GM21381 (cell line): ENCODE data around the gene TNNI2.

Experiments
- ATAC-seq: cut with Tn5 transposase; IDR thresholded peaks from one replicate; pipeline ENCODE4 v1.9.1; 2021; ENCODE audit warnings: mild to moderate bottlenecking, moderate library complexity; ENCODE audit not compliant: unreplicated experiment

Gene TNNI2

DNA sequence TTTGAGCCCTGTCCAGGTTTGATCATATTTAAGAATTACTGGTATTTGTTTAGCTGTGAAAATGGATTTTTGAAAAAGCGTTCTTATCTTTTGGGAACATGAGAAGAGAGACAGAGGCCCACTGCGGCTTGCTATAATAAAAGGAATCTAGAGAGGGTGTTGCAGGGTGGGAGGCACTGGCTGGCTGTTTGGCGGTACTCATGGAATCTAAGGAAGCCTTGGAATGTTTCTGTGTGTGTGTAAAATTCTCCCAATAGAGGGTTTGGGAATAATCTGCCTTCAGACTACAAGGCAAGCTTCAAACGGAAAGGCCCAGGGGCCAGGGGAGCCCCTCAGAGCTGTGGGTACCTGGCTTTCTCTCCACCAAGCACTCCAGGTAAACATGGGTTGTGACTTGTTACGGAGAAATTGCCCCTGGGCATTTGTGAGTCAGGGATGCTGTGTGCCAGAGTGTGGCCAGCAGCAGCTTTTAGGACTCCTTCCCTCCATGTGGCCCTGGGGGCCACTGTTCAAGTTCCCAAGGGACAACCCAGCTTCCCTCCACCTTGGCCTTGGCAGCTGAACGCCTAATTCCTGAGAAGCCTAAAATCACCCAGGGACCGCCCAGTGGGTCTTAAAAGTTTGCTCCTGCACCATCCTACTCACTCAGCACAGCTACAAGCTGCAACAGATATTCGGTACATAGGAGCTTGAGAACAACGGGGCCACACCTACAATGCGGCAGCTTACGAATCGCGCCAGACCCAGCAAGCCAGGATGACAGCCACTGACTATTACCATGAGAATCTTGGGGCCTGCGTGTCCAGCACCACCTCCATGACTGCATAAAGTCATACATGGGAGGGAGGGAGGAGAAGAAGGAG lies 18.1 kb upstream of the TNNI2 start:
- no peak for ATAC-seq

DNA sequence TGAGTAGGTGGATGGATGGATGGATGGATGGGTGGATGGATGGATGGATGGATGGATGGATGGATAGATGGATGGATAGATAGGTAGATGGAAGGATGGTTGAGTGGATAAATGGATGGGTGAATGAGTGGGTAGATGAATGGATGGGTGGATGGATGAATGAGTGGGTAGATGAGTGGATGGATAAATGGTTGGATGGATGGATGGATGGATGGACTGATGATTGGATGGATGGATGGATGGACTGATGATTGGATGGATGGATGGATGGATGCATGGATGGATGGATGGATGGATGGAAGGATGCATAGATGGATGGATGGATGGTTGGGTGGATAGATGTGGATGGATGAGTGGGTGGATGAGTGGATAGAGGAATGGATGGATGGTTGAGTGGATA lies 17.2 kb upstream of the TNNI2 start:
- no peak for ATAC-seq

DNA sequence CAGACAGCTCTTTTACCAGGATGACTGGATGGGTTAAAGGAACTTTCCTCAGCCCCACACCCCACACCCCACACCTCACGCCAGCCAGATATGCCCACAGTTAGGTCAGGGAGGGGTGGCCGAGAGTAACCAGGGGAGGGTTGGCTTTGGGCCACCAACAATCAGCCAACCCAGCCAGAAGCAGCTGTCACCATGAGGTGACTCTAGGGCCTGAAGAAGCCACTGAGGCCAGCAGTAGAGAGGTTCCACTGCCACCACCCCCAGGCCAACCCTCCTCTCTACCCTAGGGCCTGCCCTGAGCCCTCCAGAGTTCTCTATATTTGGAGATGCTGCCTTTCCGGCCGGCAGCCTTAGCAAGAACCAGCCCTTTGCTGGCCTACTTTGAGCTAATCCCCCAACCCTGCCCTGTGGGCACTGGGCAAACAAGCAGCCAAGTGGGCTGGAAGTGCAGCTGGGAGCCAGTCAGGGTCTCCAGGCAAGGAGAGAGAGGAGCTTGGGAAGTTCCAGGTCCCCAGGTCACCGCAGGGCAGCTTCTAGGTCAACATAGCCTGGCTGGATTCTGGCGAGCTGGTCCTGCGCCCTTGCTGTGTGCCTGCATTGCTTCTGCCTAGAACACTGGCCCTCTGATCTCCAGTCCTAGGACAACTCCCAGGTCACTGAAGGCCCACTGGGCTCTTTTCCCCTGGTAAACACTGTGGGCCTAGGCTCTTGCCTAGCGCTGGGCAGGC lies 16.0 kb upstream of the TNNI2 start:
- no peak for ATAC-seq

DNA sequence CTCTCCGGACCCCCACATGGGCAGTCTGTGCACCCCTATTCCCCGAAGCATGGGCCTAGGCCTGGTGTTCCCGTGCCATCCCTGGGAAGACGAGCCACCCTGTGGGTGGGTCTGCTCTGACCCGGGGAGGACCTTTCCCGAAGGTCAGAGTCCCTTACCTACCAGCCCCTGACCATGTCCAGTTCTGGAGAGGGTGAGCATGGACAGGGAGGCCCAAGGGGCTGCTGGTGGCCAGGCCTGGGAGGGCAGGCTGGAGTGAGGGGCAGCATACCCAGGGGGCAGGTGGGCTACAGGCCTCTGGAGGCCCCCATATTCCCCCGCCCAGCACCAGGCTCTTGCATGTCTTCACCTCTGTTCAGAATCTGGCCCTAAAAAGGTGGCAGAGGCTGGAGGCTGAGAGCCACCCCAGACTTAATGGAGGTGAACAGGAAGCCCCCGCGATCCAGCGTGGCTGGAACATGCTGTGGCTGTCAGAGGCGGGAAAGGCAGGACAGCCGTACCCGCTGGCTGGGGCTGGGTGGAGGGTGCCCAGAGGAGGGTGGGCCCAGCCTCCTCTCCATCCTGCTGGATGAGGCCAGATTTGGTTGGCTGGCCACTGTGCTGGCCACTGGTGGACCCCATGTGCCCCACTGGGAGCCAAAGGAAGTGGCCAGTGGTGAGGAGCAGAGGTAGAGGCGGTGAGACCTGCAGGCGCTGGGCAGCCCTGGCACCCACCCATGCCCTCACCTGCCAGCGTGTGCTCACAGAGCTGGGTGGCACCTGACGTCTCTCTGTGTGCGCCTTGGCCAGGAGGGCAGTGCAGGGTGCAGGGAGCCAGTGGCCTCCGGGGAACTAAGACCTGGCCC lies 15.2 kb upstream of the TNNI2 start:
- no peak for ATAC-seq

DNA sequence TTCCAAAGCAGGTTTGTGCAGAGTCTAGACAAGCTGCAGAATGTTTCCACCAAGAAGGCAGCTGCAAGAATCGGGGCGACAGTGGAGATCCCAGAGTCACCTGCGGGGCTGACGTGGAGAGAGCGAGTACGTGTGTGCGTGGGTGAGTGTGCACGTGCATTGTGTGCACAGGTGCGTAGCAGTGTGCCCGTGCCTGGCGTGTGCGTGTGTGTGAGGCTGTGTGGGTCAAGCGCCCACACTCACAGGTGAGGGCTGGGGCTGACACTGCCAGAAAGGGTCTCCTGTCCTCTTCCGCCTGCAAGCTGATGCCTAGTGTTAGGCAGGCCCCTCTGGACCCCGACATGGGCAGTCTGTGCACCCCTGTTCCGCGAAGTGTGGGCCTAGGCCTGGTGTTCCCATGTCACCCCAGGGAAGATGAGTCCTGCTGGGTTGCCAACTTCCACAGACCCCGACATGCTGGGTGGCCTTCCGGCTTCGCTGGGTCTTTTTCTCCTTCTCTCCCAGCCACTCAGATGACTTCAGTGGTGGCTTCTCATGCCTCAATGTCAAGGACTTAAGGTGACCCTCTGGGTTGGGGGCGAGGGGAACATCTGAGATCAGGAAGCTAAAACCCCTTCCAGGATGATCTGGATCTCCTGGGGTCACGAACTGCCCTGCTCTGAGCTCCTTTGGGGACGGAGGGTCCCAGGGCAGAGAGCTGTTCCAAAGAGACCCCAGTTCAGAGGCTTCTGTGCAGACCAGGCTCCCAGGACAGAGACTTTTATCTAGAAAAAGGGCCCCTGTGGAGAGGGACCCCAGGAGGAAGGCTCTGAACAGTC lies 14.4 kb upstream of the TNNI2 start:
- no peak for ATAC-seq

DNA sequence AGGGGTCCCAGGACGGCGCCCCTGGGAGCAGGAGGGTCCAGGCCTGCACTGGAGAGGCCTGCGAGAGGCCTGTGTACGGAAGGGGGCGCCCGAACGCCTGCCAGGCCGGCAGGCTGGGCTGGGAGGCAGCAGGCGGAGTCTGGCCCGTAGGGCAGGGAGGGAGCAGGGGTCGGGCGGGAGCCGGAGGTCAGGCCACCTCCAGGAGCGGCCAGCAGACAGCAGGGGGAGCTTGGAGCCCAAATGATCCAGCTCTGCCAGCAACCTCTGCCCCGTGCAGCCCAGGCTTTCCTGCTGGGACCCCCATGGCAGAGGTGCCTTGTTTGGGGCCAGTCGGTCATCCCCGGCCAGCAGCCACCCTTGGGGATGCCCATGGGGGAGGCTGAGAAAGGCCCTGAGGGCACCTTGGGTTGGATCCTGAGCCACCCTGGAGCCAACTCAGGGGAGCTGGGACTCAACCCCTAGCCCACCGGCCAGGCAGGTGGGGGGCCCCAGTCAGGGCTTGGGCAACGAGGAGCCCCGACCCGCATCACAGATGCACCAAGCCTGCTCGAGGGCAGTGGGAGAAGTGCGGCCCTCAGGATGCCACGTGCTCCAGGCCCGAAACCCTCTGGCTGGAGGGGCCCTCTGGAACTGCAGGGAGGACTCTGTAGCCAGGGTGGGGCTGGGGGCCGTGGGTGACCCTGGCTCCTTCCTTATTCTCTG lies 13.6 kb upstream of the TNNI2 start:
- ATAC-seq = no peak

DNA sequence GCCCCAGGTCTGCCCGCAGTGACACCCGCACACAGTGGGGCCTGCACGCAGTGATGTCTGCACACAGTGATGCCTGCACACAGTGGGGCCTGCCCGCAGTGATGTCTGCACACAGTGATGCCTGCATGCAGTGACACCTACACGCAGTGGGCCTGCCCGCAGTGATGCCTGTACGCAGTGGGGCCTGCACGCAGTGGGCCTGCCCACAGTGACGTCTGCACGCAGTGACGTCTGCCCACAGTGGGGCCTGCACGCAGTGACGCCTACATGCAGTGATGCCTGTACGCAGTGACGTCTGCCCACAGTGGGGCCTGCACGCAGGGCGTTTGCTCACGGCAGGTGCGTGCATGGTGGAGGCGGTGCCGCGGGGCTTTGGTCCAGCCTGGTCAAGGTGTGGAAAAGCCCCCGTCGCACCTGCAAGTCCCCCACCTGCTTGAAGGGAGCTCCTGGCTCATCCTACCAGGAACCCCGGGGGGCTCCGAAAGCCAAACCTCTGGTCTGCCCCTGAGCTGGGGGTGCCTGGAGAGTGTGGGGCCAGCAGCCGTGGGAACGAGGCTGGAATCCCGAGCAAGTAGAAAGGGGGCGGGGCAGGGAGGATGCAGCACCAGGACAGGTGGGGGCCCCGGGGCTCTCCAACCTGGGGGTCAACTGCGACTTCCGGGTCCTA lies 12.9 kb upstream of the TNNI2 start:
- no peak for ATAC-seq

DNA sequence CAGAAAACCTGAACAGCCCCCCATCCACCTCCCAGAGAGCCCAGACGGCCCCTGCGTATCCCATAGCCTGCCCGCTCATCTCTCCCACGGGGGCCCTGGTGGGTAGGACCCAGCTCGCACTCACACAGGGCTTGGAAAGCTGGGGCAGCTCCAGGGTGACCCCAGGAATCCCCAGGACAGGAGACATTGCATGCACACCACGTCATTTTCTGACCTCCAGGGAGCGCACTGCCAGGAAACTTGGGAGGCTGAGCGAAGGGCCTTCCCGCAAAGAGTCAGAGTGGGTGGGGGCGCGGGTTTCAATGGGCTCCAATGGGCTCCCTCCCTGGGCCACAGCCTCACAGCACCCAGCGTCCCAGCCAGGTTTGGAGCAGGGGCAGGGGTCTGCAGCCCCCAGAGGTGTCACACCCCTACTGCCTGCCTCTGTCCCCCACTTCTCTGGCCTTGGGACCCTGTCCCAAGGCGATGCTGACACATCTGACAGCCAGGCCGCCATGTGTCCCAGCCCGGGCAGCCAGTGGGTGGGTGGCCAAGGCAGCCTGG lies 12.2 kb upstream of the TNNI2 start:
- ATAC-seq = no peak

DNA sequence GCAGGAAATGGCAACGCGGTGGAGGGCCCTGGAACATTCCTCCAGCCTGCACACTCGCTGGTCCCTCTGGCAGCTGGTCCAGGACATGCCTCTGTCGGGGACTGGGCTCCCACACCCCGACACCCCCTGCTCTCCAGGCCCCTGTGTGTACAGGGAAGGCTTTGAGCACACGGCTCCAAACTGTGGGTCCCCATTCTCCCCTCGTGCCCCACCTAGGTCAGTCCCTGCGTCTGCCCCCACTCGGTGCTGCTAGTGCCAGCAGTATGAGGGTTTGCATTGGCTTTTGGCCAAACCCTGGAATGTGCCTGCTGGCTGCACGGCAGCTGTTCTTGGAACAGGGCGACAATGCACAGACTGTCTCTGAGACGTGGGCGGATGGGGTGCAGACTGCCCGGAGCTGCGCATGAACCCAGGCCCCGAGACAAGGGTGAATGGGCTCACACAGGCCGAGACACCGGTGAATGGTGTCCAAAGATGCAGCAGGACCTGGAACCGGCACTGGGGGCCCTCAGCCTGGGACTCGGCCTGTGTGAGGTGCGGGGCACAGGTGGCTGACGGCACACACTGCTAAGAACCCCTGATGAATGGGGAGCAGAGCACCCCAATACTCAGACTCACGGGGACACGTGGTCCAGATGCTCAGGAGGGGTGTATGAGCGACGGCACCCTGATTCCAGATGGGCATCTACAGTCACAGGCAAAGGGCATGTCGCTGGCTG lies 11.5 kb upstream of the TNNI2 start:
- no peak for ATAC-seq

DNA sequence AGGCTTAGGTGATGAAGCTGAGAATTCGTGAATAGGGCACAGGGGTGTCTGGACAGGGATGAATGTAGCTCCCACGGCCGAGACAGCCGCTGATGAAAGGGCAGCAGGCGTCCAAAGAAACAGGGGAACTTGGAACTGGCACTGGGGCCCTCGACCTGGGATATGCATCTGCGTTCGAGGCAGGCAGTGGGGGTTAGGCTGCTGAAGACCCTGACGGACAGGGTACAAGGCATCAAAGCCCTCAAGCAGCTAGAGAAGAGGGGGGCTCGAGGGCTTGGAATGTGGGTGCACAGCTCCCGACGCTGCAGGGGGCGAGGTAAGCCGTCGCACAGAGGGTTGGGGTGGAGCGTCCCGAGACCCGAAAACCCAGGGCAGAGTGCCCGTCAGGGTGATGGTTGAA lies 10.8 kb upstream of the TNNI2 start:
- ATAC-seq = no peak

DNA sequence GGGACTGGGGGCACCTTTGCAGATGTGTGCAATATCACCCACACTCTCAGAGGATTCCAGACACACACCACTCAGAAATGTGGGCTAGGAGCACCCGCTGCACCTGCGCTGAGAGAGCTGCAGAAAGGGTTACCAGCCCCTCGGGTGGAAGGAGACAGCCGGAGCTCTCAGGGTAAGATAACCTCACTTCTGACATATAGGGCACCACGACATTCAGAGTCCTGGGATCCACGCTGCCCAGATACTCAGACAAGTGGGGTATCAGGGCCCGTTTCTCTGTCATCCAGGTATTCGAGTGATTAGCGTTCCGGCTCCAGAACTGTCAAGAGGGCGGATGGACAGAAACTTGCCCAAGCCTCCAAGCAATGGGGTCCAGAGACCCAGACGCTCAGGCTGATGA lies 10.2 kb upstream of the TNNI2 start:
- no peak for ATAC-seq

DNA sequence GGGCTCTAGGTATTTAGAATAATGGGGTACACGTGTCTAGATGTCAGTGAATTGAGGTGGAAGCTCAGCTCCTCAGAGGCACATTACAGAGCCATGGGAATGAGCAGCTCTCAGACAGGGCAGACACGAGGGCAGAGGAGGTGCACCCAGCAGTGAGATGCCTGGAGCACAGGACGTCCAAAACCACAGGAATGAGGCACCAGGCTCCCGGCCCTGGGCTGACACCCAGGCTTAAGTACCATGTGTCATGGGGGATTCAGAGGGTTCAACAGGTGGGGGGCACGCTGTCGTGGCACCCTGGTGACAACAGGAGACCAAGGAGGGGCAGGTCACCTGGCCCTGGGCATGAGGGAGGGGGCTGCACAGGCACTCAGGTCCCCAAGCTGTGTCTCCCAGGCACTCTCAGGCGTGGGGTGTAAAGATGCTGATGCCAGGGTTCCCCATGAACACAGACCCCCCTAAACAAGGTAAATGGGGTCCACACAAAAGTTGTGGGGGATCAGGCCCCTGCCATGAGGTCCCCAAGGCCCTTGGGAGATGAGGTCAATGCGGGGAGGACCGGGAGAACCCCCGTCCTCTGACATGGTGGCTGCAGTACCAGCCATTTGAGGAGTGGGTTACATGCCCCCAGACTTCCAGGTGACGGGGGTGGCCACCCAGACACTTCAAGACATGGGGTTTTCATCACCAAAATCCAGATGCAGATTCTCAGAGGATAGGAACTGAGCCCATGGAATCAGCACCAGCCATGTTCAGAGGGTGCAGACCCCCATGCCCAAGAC lies 9.6 kb upstream of the TNNI2 start:
- no peak for ATAC-seq

DNA sequence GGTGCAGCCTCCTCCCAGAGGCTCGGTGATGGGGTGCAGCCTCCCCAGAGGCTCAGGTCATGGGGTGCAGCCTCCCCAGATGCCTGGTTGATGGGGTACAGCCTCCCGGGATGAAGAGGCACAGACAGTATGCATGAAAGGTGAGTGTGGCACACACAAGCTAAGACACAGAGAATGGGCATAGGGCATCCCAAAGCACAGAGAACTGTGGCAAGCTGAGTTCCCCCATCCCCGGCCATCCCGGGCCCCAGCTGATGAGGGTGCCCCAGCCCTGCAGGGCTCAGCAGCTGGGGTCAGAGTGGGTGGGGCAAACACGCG lies 8.8 kb upstream of the TNNI2 start:
- no peak for ATAC-seq

DNA sequence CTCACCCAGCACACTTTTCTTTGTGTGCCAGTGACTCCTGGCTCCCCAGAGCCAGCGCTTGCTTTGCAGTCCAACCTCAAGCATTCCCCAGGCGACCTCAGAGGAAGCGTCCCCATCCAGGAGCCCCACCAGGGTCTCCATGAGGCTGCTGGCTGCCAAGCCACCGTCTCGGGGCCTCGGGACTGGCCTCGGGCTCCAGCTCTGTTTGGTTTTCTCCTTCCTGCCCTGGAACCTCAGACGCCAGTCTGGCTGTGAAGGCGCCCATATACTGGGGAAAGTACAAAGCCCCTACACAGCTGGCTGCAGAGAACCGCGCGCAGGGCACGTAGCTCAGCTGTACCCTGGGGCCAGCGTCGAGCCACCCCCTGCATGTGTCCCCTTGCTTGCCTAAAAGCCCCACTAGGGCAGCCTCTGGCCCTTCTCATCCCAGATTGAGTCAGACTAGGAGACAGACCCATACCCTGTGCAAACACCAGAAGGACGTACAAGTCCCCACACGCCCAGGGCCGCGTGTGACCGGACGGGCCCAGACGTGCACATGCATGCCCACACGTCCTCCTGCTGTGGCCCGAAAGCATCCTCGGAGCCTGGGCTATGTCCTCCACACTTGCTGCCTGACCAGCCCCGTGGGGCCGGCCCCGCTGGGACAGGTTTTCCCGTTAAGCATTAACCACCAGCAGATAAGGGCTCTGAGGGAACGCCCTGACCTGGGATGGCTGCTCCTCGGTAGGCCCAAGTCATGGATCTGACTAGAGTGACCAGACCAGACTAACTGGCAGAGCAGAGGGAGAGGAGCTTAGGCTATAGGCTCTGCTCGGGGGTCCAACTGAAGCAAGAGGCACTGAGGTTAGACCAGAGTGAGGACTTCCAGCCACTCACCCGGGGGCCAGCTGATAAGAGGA lies 8.2 kb upstream of the TNNI2 start:
- ATAC-seq = no peak

DNA sequence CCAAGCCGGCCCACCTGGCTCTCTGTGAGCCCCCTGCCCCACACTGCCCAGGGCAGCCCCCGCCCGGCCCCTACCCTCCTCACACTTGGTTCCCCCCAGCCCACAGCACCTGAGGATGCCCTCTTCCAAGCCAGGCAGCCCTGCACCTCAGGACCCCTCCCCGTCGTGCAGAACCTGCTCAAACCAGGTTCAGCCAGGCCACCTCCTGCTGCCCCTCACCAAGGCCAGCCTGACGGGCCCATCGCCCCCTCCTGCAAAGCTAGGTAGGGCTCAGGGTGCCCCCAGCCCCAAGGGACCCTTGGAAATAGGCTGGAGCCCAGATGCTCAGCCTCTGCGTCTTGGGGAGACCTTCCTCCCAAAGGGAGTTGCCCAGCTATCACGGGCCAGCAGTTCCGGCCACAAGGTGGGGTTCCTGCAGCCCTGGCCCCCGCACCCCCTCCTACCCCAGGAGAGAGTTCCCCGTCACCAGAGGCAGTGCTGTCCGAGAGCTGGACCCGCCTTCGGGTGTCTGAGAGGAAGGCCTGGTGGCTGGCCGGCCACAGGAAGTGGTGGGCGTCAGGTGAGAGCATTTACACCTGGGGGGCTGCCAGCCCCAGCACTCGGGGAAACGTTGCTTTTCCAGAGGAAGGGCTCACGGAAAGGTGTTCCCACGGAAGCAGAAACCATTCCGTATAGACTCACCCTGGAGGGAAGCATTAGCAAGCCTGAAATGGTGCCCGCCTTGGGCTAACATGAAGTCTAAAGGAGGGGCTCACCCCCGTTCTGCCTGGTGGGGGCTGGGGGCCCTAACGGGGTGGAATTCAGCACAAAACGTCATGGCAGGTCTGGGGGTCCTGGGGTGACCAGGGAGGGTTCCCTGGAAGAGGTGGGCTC lies 7.2 kb upstream of the TNNI2 start:
- ATAC-seq = no peak
